SK-N-SH (cell line): ENCODE data around the gene ACKR3. TPM values are rescaled to one million over a fixed set of nuclear protein-coding genes. Genes with fewer than 3 reads are reported as not detected.

Experiments used
- CTCF ChIA-PET: fragments of 300-600, 350-600 bp; formaldehyde crosslinking; extraction: SDS; loops from one replicate; lab custom pipeline; 2021; lab: Yijun Ruan, JAX
- POLR2A ChIA-PET: fragments of 350-600 bp; sonication (Branson Sonifier 250); formaldehyde crosslinking; extraction: SDS; loops from one replicate; lab custom pipeline; 2020; ENCODE audit warnings: antibody characterized with exemption, inconsistent platforms; lab: Yijun Ruan, JAX
- DNase-seq: peaks from one replicate; pipeline ENCODE4 v3.0.0; 2012
- H2AFZ ChIP-seq: fragments of 200-600 bp; sonication (generic); 2 replicates; pipeline ENCODE4 v1.8.1; 2016; ENCODE audit warnings: antibody characterized with exemption, mild to moderate bottlenecking, low read depth
- H3F3A ChIP-seq: fragments of 200-600 bp; sonication (generic); replicated peaks from 2 replicates; pipeline ENCODE3; 2016; ENCODE audit warnings: antibody characterized with exemption, mild to moderate bottlenecking; ENCODE audit not compliant: insufficient read depth
- H3K27ac ChIP-seq, 2 experiments: fragments of 200-500 bp in 1 of 2; fragments of 200-600 bp in 1 of 2; sonication (Bioruptor generic) in 1 of 2; sonication (generic), shearing (Covaris generic) in 1 of 2; 2 replicates each; pipeline versions ENCODE4 v1.5.1 to v1.6.1; 2014 to 2016; ENCODE audit warnings: low read depth in 2 of 2, inconsistent platforms in 1 of 2, low read length in 1 of 2, mild to moderate bottlenecking in 1 of 2, mixed read lengths in 1 of 2
- H3K27me3 ChIP-seq: fragments of 200-600 bp; sonication (generic), shearing (Covaris generic); 2 replicates; pipeline ENCODE4 v1.6.1; 2016; ENCODE audit warnings: mixed run types; ENCODE audit not compliant: insufficient read depth
- H3K36me3 ChIP-seq, 2 experiments: fragments of 200-500 bp in 1 of 2; fragments of 200-600 bp in 1 of 2; sonication (Bioruptor generic) in 1 of 2; sonication (generic) in 1 of 2; replicated peaks in 1 of 2; 2 replicates each; pipeline versions ENCODE3 to v1.5.1; 2014 to 2016; ENCODE audit warnings: low read length in 1 of 2, mild to moderate bottlenecking in 1 of 2; ENCODE audit not compliant: insufficient read depth in 2 of 2, control insufficient read depth in 1 of 2
- H3K4me1 ChIP-seq, 2 experiments: fragments of 200-500 bp in 1 of 2; fragments of 200-600 bp in 1 of 2; sonication (Bioruptor generic) in 1 of 2; sonication (generic), shearing (Covaris generic) in 1 of 2; 2 replicates each; pipeline versions ENCODE4 v1.5.1 to v1.6.1; 2014 to 2016; ENCODE audit warnings: low read depth in 1 of 2, low read length in 1 of 2, mixed run types in 1 of 2; ENCODE audit not compliant: insufficient read depth in 2 of 2, control insufficient read depth in 1 of 2
- H3K4me2 ChIP-seq: fragments of 200-600 bp; sonication (generic), shearing (Covaris generic); 2 replicates; pipeline ENCODE4 v1.6.1; 2017; ENCODE audit warnings: mixed run types
- H3K4me3 ChIP-seq, 2 experiments: fragments of 200-500 bp in 1 of 2; fragments of 200-600 bp in 1 of 2; sonication (Bioruptor generic) in 1 of 2; sonication (generic), shearing (Covaris generic) in 1 of 2; 2 replicates each; pipeline versions ENCODE4 v1.5.1 to v1.8.1; 2014 to 2016; ENCODE audit warnings: low read depth in 2 of 2, inconsistent platforms in 1 of 2, low read length in 1 of 2, mild to moderate bottlenecking in 1 of 2, mixed read lengths in 1 of 2, moderate library complexity in 1 of 2
- H3K79me2 ChIP-seq: fragments of 200-600 bp; sonication (generic); 2 replicates; pipeline ENCODE4 v1.8.1; 2017; ENCODE audit warnings: mild to moderate bottlenecking; ENCODE audit not compliant: insufficient read depth
- H3K9ac ChIP-seq: fragments of 200-600 bp; sonication (generic); 2 replicates; pipeline ENCODE4 v1.6.1; 2017; ENCODE audit warnings: mixed run types
- H3K9me2 ChIP-seq: fragments of 200-600 bp; sonication (generic); 2 replicates; pipeline ENCODE4 v1.6.1; 2017; ENCODE audit warnings: mixed run types
- H3K9me3 ChIP-seq: fragments of 200-600 bp; sonication (generic); 2 replicates; pipeline ENCODE4 v1.6.1; 2017; ENCODE audit warnings: mixed run types, mild to moderate bottlenecking, moderate library complexity
- H4K20me1 ChIP-seq: fragments of 200-600 bp; sonication (generic); 2 replicates; pipeline ENCODE4 v1.6.1; 2017; ENCODE audit warnings: mild to moderate bottlenecking, mixed run types; ENCODE audit not compliant: insufficient read depth
- FOSL2 ChIP-seq: IDR thresholded peaks from 2 replicates; pipeline ENCODE4 v1.4.0; 2012; ENCODE audit warnings: low read depth, mild to moderate bottlenecking, moderate library complexity, borderline replicate concordance
- FOXJ3 ChIP-seq: sonication (generic); formaldehyde crosslinking; IDR thresholded peaks from 2 replicates; pipeline ENCODE4 v1.5.1; 2020; ENCODE audit warnings: mild to moderate bottlenecking, missing genetic modification reagents
- GATA2 ChIP-seq: sonication (generic); formaldehyde crosslinking; IDR thresholded peaks from 2 replicates; pipeline ENCODE4 v1.5.0; 2020; ENCODE audit warnings: mild to moderate bottlenecking, missing genetic modification reagents
- JUND ChIP-seq: IDR thresholded peaks from 2 replicates; pipeline ENCODE4 v1.4.0; 2012
- MXI1 ChIP-seq: IDR thresholded peaks from 2 replicates; pipeline ENCODE4 v1.6.1; 2012; ENCODE audit warnings: mild to moderate bottlenecking, low read depth, low read length, improper control_type of control experiment
- NFIC ChIP-seq: IDR thresholded peaks from 2 replicates; pipeline ENCODE4 v1.4.0; 2012; ENCODE audit warnings: borderline replicate concordance
- NRF1 ChIP-seq: IDR thresholded peaks from 2 replicates; pipeline ENCODE4 v1.6.1; 2012; ENCODE audit warnings: low read depth, mild to moderate bottlenecking, low read length
- POLR2AphosphoS5 ChIP-seq: IDR thresholded peaks from 2 replicates; pipeline ENCODE4 v1.6.1; 2012; ENCODE audit warnings: low read depth, low read length
- RAD21 ChIP-seq: IDR thresholded peaks from 2 replicates; pipeline ENCODE4 v1.6.1; 2012; ENCODE audit warnings: mild to moderate bottlenecking, low read length
- RCOR1 ChIP-seq: fragments of 150-350 bp; IDR thresholded peaks from 2 replicates; pipeline ENCODE4 v1.6.1; 2017; ENCODE audit warnings: antibody characterized with exemption, low read length
- REST ChIP-seq: IDR thresholded peaks from 2 replicates; pipeline ENCODE4 v1.6.1; 2012; ENCODE audit warnings: mild to moderate bottlenecking, low read depth, low read length, moderate library complexity
- TAF1 ChIP-seq: IDR thresholded peaks from 2 replicates; pipeline ENCODE4 v1.6.1; 2012; ENCODE audit warnings: low read depth, mild to moderate bottlenecking, low read length, moderate library complexity, borderline replicate concordance
- TEAD4 ChIP-seq: IDR thresholded peaks from 2 replicates; pipeline ENCODE4 v1.4.0; 2012; ENCODE audit warnings: mild to moderate bottlenecking, borderline replicate concordance; ENCODE audit not compliant: insufficient read depth
- YY1 ChIP-seq: IDR thresholded peaks from 2 replicates; pipeline ENCODE4 v1.4.0; 2012; ENCODE audit warnings: low read depth, mild to moderate bottlenecking
- ZBTB33 ChIP-seq: IDR thresholded peaks from 2 replicates; pipeline ENCODE4 v1.4.0; 2012; ENCODE audit warnings: low read depth, borderline replicate concordance
- WGBS: methylation state at CpG from one replicate; pipeline ENCODE4 v1.1.6; 2017; ENCODE audit warnings: low lambda C conversion rate; 5-methylcytosine and 5-hydroxymethylcytosine counted together
- polyA plus RNA-seq, 3 experiments: library from polyadenylated mRNA; depleted of rRNA; stranded (reverse); fragments of >200 nt; gene quantifications; 2 replicates each; pipeline ENCODE4 v1.2.3, GENCODE V29; 2012
- TF ChIP-seq, protein P1 (sequence below): fragments of 150-350 bp; IDR thresholded peaks from 2 replicates; pipeline ENCODE4 v1.6.1; 2017; ENCODE audit warnings: antibody characterized with exemption, low read length, low read depth, borderline replicate concordance
- TF ChIP-seq, protein P2 (sequence below): IDR thresholded peaks from 2 replicates; pipeline ENCODE4; 2012

Gene ACKR3
- polyA plus RNA-seq, 1 of the 3 experiments (the other 2 are of a cell fraction) = not detected

- 51% methylated on average over 9 of the region's 9 CpGs for WGBS
- no peak for TF ChIP-seq TAF1
- no peak for TF ChIP-seq TEAD4
- TF ChIP-seq YY1 = no peak
- TF ChIP-seq, protein P1, sequence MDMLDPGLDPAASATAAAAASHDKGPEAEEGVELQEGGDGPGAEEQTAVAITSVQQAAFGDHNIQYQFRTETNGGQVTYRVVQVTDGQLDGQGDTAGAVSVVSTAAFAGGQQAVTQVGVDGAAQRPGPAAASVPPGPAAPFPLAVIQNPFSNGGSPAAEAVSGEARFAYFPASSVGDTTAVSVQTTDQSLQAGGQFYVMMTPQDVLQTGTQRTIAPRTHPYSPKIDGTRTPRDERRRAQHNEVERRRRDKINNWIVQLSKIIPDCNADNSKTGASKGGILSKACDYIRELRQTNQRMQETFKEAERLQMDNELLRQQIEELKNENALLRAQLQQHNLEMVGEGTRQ = no peak
- no peak for TF ChIP-seq FOXJ3 (CRISPR knock-in tag)
- TF ChIP-seq ZBTB33 = no peak
- no peak for TF ChIP-seq NFIC
- TF ChIP-seq POLR2AphosphoS5 = no peak
- TF ChIP-seq, protein P2, sequence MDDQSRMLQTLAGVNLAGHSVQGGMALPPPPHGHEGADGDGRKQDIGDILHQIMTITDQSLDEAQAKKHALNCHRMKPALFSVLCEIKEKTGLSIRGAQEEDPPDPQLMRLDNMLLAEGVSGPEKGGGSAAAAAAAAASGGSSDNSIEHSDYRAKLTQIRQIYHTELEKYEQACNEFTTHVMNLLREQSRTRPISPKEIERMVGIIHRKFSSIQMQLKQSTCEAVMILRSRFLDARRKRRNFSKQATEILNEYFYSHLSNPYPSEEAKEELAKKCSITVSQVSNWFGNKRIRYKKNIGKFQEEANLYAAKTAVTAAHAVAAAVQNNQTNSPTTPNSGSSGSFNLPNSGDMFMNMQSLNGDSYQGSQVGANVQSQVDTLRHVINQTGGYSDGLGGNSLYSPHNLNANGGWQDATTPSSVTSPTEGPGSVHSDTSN = no peak
- POLR2A ChIA-PET = no interaction called here
- H3K4me2 ChIP-seq = no peak overlapping the region
- no peaks in the 10 kb centered on the region for H3K9me3 ChIP-seq
- no peaks in the 10 kb centered on the region for H3K9me2 ChIP-seq
- H3K36me3 ChIP-seq = no peaks in the 10 kb centered on the region
- no peaks in the 10 kb centered on the region for H3F3A ChIP-seq
- H3K79me2 ChIP-seq = no peaks in the 10 kb centered on the region
- no peak overlapping the region for H2AFZ ChIP-seq
- H3K9ac ChIP-seq = no peak overlapping the region
- peaks cover 5% of the 10 kb centered on the region; the same call in 1 of the 2 replicates for H3K27me3 ChIP-seq
- H3K27ac ChIP-seq = no peak overlapping the region
- H3K4me3 ChIP-seq = no peak overlapping the region
- CTCF ChIA-PET = interaction anchor here (1.3 to 1.8 kb wide), 2 partner anchors 15 to 35 kb away, joined by 3 to 9 read pairs; no protein-coding TSS in a partner anchor
- no peak for DNase-seq
- no peaks in the 10 kb centered on the region for H4K20me1 ChIP-seq
- H3K4me1 ChIP-seq = no peaks in the 10 kb centered on the region
These were observed 42.4 kb upstream of the ACKR3 start for GRCh38 chr2:236527159-236527630.

DNA sequence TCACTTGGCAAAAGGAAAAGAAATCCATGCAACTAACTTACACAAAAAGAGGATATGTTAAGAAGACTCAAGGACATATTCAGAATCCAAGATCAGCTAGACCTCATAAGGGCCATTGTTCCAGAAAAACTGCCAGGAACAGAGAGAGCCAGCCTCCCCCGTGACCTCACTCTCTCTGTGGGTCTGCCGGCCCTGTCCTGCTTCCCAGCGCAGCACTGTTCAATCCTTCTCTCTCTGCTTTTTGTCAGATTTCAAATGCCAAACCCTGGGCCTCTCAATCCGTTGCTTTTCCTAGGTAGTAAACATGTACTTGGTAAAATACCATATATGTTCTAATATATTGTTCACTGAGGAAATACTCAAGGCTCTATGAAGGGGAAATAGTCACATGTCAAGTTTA lies 40.0 kb upstream of the ACKR3 start:
- Histone ChIP-seq H3K27ac (no peak overlapping the region), H4K20me1 (no peaks in the 10 kb centered on the region), H3K79me2 (no peaks in the 10 kb centered on the region), H3K9ac (no peak overlapping the region), H3F3A (no peaks in the 10 kb centered on the region), H3K4me2 (no peak overlapping the region), H3K27me3 (no peaks in the 10 kb centered on the region; the same call in 1 of the 2 replicates), H3K9me3 (no peaks in the 10 kb centered on the region), H2AFZ (no peak overlapping the region), H3K4me3 (no peak overlapping the region), H3K9me2 (no peaks in the 10 kb centered on the region), H3K36me3 (no peaks in the 10 kb centered on the region), H3K4me1 (no peaks in the 10 kb centered on the region)
- POLR2A ChIA-PET = no interaction called here
- DNase-seq = no peak
- TF ChIP-seq, protein P2 = no peak
- TF ChIP-seq YY1 (no peak), RCOR1 (no peak), FOSL2 (no peak), RAD21 (no peak), REST (no peak), JUND (no peak), NRF1 (no peak), MXI1 (no peak), GATA2 (no peak)
- TF ChIP-seq, protein P1 = no peak
- CTCF ChIA-PET = interaction anchor here (0.6 to 1.0 kb wide), 2 partner anchors 17 to 32 kb away, joined by 3 read pairs; no protein-coding TSS in a partner anchor
- 19% methylated on average over 4 of the region's 4 CpGs for WGBS
